Pancreas (tissue), 10 donors: ENCODE results near the gene EBF3. TPM values are rescaled to one million over a fixed set of nuclear protein-coding genes. Genes with fewer than 3 reads are reported as not detected.

Experiments
- ATAC-seq, 4 donors: fragments of 200-7000 bp; cut with Tn5 transposase; one replicate each; pipeline versions ENCODE4 v1.8.0 to v1.9.1; 2020; ENCODE audit warnings: mild to moderate bottlenecking in 4 of 4, moderate library complexity in 4 of 4
- DNase-seq, 6 donors: peaks; one replicate each; pipeline ENCODE4 v3.0.0-alpha.2; 2020
- FAIRE-seq: peaks from 2 replicates; lab custom pipeline; 2012; peaks lifted over from hg19 to GRCh38; lab: Jason Lieb, UNC
- H3K27ac ChIP-seq, 4 donors: fragments of 200-600 bp; sonication (generic); 1 replicate in 3 of 4; 2 replicates in 1 of 4; pipeline versions ENCODE4 v1.5.0 to v1.8.0; 2020
- H3K27me3 ChIP-seq, 4 donors: fragments of 200-600 bp; one replicate each; pipeline ENCODE4 v1.8.0; 2021
- H3K36me3 ChIP-seq, 3 donors: fragments of 200-600 bp; sonication (generic) in 1 of 3; one replicate each; pipeline versions ENCODE4 v1.5.0 to v1.8.0; 2020 to 2021
- H3K4me1 ChIP-seq, 3 donors: fragments of 200-600 bp; one replicate each; pipeline ENCODE4 v1.8.0; 2021
- H3K4me3 ChIP-seq, 4 donors: fragments of 200-600 bp; sonication (generic) in 2 of 4; one replicate each; pipeline versions ENCODE4 v1.5.0 to v1.8.0; 2020 to 2021
- H3K9me3 ChIP-seq, 4 donors: fragments of 200-600 bp; one replicate each; pipeline ENCODE4 v1.8.0; 2021
- WGBS, 2 donors: extraction: QIAGEN DNeasy Blood & Tissue Kit; methylation state at CpG; one replicate each; pipeline ENCODE4 v1.1.7; 2013; 5-methylcytosine and 5-hydroxymethylcytosine counted together
- intact Hi-C, 3 donors: fragments of 100-400 bp; cut with DNase I; formaldehyde crosslinking; loops; one replicate each; pipeline versions ENCODE4 v1.11.1 to v1.14.2; 2022
- polyA plus RNA-seq, 2 donors: library from polyadenylated mRNA; stranded (reverse); fragments of 200-250 nt; gene quantifications; one replicate each; pipeline ENCODE4 v1.2.3, GENCODE V29; 2013
- total RNA-seq, 6 donors: library from RNA; stranded (reverse); fragmentation: NEBNext Ultra II Directional in 4 of 6; extraction: Animal tissue kit (Norgen Biotek cat#: 25700) in 4 of 6; gene quantifications; one replicate each; pipeline versions ENCODE4 v1.2.1 to v1.2.4, GENCODE V29; 2021 to 2023
- TF ChIP-seq, protein P1 (sequence below), 4 donors: fragments of 200-600 bp; sonication (generic) in 3 of 4; IDR thresholded peaks; one replicate each; pipeline versions ENCODE4 v1.5.0 to v1.8.0; 2021; ENCODE audit warnings: antibody characterized with exemption in 4 of 4
- donor health status: healthy with polysubstance abuse.
- donor health status: DM: no; HTN: no; CAD: no; lungs with moderate emphysema.
- donor health status: DM: no; HTN: no; CAD: no.
- donor health status: control.
- donor health status: control.
- donor health status: Bipolar disorder and iron deficiency.
- donor health status: DM: yes; HTN: yes; CAD: no.
- donor health status: DM: no; HTN: no; CAD: no.
- donor health status: DM: no; HTN: no; CAD: no.
- donor health status: DM: yes; HTN: yes; CAD: no.

EBF3 gene
- total and polyA plus RNA-seq, 8 donors = 0.47 to 1.5 (median 1.1) TPM

- no peaks in the 10 kb centered on the region for H3K4me1 ChIP-seq
- FAIRE-seq = no peak
- peak in 1 of 6 donors; percentile 78 for DNase-seq
- peaks cover 7 to 89% (median 36%) of the 10 kb centered on the region in 4 donors for H3K27me3 ChIP-seq
- TF ChIP-seq, protein P1, sequence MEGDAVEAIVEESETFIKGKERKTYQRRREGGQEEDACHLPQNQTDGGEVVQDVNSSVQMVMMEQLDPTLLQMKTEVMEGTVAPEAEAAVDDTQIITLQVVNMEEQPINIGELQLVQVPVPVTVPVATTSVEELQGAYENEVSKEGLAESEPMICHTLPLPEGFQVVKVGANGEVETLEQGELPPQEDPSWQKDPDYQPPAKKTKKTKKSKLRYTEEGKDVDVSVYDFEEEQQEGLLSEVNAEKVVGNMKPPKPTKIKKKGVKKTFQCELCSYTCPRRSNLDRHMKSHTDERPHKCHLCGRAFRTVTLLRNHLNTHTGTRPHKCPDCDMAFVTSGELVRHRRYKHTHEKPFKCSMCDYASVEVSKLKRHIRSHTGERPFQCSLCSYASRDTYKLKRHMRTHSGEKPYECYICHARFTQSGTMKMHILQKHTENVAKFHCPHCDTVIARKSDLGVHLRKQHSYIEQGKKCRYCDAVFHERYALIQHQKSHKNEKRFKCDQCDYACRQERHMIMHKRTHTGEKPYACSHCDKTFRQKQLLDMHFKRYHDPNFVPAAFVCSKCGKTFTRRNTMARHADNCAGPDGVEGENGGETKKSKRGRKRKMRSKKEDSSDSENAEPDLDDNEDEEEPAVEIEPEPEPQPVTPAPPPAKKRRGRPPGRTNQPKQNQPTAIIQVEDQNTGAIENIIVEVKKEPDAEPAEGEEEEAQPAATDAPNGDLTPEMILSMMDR (IDR thresholded peaks at IDR 0.05) = no peak
- peak overlapping the region in 2 of 4 donors; percentile 36 to 49 for H3K4me3 ChIP-seq
- intact Hi-C loops = no loop called here
- H3K27ac ChIP-seq = no peak overlapping the region
- ATAC-seq = no peak
- 8% methylated on average over 77 to 82 of the region's 82 CpGs for WGBS, 2 donors
- H3K36me3 ChIP-seq = no peaks in the 10 kb centered on the region
- H3K9me3 ChIP-seq = no peaks in the 10 kb centered on the region
Measured at GRCh38 chr10:129964611-129965424, 744 bp upstream of the EBF3 start.

DNA sequence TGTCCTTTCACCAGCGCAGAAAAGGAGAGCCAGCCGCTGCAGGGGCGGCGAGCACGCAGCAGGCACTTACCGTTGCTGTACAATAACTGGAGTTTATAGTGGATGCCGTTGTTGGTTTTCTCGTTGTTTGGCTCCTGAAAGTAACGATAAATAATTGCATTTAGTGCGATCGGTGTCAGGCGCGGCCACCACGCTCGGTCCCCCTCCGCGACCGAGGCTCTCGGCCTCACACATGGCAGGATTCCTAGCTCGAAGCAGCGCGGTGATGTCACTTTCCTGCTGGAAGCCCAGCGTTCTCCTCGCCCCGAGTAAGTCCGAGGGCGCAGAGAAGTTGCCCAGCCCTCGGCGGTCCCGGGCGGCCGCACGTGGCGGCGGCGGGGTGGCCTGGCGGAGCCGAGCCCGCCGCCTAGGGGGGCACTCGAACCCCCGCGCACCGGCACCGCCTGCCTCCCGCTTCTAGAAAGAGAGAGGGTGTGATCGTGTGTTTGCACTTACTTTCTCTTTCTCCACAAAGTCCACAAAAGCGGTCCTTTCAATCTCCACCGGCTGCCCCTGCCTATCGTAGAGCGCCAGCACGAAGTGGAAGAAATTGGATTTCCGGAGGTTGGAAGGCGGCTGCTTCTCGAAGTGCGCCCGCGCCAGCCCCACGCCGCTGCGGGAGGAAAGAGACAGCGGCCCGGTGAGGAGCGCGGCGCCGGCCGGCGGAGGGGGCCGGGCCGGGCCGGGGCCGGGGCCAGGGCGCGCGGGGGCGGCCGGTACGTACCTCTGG is 1.0 kb downstream of the EBF3 start:
- Histone ChIP-seq H3K27me3 (peaks cover 11 to 89% (median 39%) of the 10 kb centered on the region in 4 donors), H3K9me3 (no peaks in the 10 kb centered on the region), H3K27ac (no peak overlapping the region), H3K4me3 (peak overlapping the region; percentile 4 to 49 (median 27)), H3K36me3 (no peaks in the 10 kb centered on the region), H3K4me1 (no peaks in the 10 kb centered on the region)
- no peak for DNase-seq
- 6 to 8% methylated on average over 70 to 79 of the region's 79 CpGs for WGBS, 2 donors
- TF ChIP-seq, protein P1 (IDR thresholded peaks at IDR 0.05) = no peak
- intact Hi-C loops = no loop called here
- FAIRE-seq = no peak
- ATAC-seq = peak in 2 of 4 donors; percentile 8 to 21

DNA sequence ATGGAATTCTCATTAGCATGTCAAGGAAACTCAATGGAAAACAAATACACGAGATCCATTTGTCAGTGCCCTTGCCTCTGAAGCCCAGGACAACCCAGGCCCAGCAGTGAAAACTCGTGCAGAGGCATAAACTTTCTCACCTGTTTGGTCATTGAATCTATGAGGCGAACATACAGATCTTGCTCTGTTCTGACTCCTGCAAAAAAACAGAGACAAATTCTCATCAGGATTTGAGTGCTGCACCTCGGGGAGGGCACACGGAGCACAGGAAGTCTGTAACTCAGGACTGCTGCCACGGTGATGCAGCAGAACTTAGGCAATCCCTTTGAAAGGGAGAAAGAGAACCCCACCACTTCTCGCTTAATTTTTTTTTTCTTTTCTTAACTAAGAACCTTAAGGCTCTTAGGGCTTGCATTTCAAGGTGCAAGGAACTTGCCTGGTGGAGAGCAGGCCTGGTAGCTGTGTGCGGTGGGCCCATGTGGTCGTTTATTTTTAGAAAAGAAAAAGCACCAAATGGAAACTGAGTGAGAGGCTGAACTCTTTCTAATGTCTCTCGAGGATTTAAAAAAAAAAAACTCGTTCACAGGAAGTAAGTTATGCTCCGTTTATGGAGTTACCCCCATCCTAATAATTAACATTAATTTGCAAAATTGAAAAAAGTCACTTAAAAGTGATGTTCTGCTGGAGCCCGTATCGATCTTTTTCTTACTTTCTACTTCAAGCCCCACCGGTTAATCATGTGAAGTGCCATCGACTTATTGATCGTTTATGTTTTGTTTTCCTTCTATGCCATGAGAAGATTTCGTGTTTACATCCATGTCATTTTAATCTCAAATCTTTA is 1.8 kb downstream of the EBF3 start:
- no peak for DNase-seq
- WGBS, 2 donors = 8 to 11% methylated on average over 18 of the region's 18 CpGs
- Histone ChIP-seq H3K27me3 (peaks cover 16 to 89% (median 45%) of the 10 kb centered on the region in 4 donors), H3K36me3 (no peaks in the 10 kb centered on the region), H3K4me1 (no peaks in the 10 kb centered on the region), H3K4me3 (peak overlapping the region in 2 of 4 donors; percentile 4 to 49), H3K27ac (no peak overlapping the region), H3K9me3 (no peaks in the 10 kb centered on the region)
- ATAC-seq = no peak
- intact Hi-C loops = no loop called here
- TF ChIP-seq, protein P1 (IDR thresholded peaks at IDR 0.05) = no peak
- FAIRE-seq = no peak

DNA sequence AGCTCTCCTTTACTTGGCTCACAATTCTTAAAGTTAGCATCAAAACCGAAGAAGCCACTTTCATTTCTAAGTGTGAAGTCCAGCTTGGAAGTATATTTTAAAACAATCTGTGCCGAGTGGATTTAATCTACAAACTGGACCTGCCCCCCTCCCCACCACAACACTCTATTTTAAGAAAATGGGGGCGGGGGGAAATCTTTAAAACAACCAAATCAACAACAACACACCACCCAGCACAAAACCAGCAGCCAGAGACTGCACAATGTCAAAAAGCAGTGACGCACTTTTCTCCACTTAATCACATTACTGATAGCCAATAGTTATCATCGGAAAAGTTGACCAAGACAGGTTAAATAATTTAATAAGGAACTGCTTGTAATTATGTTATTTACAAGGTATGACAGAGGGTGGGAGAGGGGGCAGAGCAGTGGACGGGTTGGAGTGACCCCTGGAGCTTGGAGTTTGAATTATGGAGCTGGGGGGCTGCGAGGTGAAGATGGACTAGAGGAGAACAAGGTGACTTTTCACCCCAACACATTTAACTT is 2.8 kb downstream of the EBF3 start:
- TF ChIP-seq, protein P1 (IDR thresholded peaks at IDR 0.05) = no peak
- intact Hi-C loops = no loop called here
- ATAC-seq (no peak), DNase-seq (no peak), FAIRE-seq (no peak)
- Histone ChIP-seq H3K27me3 (peaks cover 23 to 89% (median 43%) of the 10 kb centered on the region in 4 donors), H3K4me1 (no peaks in the 10 kb centered on the region), H3K9me3 (no peaks in the 10 kb centered on the region), H3K4me3 (no peak overlapping the region), H3K36me3 (no peaks in the 10 kb centered on the region), H3K27ac (no peak overlapping the region)
- WGBS, 2 donors = 11 to 13% methylated on average over 7 of the region's 7 CpGs
